GM20000 (cell line): Measurements from ENCODE around the gene SH3BP5.
A peak's percentile ranks its signal among the peaks of the same experiment; 100 is the strongest.

ENCODE experiments used
- DNase-seq: peaks from one replicate; pipeline ENCODE4 v3.0.0; 2012; ENCODE audit warnings: low spot score
- TF ChIP-seq, protein P1 (sequence below): IDR thresholded peaks from 2 replicates; pipeline ENCODE4 v1.5.1; 2012; ENCODE audit warnings: mild to moderate bottlenecking, control low read depth; ENCODE audit errors: extremely low read depth, missing control alignments

Gene SH3BP5

GRCh38 chr3:15271785-15272381 is 60.5 kb downstream of the SH3BP5 start:
- DNase-seq, result peak; percentile 67
- TF ChIP-seq, protein P1, sequence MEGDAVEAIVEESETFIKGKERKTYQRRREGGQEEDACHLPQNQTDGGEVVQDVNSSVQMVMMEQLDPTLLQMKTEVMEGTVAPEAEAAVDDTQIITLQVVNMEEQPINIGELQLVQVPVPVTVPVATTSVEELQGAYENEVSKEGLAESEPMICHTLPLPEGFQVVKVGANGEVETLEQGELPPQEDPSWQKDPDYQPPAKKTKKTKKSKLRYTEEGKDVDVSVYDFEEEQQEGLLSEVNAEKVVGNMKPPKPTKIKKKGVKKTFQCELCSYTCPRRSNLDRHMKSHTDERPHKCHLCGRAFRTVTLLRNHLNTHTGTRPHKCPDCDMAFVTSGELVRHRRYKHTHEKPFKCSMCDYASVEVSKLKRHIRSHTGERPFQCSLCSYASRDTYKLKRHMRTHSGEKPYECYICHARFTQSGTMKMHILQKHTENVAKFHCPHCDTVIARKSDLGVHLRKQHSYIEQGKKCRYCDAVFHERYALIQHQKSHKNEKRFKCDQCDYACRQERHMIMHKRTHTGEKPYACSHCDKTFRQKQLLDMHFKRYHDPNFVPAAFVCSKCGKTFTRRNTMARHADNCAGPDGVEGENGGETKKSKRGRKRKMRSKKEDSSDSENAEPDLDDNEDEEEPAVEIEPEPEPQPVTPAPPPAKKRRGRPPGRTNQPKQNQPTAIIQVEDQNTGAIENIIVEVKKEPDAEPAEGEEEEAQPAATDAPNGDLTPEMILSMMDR, result no peak

DNA sequence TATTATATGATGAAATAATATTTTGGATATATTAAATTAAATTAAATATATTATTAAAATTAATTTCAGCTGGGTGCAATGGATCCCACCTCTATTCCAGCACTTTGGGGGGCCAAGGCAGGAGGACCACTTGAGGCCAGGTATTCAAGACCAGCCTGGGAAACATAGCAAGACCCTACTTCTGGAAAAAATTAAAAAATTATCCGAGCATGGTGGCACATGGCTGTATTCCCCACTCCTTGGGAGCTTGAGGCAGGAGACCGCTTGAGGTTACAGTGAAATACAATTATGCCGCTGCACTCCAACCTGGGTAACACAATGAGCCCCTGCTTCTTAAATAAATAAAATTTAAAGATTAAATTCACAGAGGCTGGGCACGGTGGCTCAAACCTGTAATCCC is 61.4 kb downstream of the SH3BP5 start:
- DNase-seq, result no peak

GRCh38 chr3:15269091-15269989 is 63.0 kb downstream of the SH3BP5 start:
- peak; percentile 79 for DNase-seq
- TF ChIP-seq, protein P1, result no peak

More for the DNA sequence above, 61.4 kb downstream of the SH3BP5 start:
- TF ChIP-seq, protein P1, result no peak

DNA sequence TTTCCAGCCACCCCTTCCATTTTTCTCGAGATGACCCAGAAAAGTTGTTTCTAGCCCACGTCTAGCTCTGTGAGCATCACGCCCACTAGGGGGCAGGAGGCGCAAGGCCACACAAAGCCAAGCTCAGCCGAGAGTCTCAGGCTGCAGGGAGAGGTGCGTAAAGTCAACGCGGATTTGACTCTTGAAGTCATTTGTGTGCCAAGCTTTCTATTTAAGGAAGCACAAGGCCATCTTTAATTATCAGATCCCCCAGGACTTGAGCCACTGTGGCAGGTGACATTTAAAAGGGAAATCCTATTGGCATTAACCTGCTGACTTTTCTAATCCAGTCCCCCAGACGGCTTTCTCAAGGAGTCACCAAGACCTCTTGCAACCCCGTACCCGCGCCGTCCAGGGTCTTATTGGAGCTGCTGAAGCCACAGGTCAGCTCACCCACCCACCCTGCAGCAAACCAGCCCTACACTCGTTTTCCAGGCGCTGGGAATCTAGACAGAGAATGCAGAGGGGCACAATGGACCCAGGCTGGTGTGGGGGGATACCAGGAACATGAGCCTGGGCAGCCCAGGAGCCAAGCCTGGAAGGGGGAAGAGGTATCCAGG is 64.3 kb downstream of the SH3BP5 start:
- TF ChIP-seq, protein P1, result peak; percentile 95
- DNase-seq, result peak; percentile 79

DNA sequence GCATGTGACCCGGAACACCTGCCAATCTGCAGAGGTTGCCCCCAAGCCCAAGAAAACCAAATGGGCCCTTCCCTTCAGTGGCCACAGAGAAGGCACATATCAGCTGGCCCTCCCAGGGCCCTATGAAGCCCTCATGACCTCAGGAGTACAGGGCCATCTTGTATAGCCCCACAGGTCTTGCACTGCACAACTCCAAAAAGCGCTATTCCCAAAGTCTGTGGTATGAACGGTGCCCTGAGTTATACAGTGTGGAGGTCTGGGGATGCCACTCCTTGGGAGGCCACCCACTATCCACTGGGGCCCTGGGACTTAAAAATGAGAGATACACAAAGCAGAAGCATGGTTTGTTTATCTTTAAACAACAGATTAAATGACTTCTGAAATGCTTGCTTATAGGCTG is 64.9 kb downstream of the SH3BP5 start:
- TF ChIP-seq, protein P1, result peak; percentile 7
- DNase-seq, result no peak

DNA sequence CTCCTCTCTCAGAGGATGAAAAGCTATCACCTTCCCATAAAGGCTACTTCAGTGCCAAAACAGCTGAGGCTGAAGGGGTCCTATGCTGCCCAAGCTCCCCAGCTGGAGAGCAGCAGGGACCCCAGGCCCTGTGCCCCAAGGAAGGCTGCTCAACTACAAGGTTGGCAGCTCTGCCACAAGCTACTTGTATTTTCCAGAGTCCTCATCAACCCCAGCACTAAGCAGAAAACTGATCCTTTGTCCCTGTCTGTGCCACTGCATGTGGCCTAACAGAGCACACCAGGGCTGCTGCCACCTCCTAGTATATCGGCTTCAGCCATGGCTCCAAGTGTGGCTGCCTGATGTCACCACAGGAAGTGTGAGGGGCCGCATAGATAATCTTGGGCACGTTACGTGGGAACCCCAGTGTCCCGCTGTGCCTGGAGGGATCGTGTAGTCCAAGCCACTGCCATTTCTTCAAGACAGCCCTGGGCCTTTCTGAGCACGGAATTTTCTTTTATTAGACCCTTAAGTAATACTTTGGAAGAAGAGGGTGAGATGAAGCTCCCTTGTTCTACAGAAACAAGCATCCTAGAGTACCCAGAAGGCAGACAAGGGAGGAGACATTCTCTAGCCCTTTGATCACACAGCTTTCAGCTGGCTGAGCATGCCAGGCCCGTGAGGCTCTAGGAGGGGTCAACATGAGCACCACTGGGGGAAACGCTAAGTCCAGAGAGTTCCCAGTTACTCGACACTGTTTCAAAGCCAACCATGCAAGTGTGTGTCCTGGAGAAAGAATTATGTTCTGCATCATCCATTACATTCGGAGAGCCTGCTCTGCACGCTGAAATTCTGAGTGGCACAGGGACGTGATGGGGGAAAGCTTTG is 65.6 kb downstream of the SH3BP5 start:
- no peak for DNase-seq
- TF ChIP-seq, protein P1, result no peak
